Stimulated activated naive CD4-positive, alpha-beta T cell (primary cell): ENCODE results near the gene ASTN2.
"Not testable (repeated sequence)": the region's sequence is repeated elsewhere in the genome, so short reads cannot be mapped to it uniquely, and the experiment has no call there.

Experiments
- DNase-seq, 6 experiments: peaks; one replicate each; lab custom pipeline; 2025; lab: John Stamatoyannopoulos, UW

The ASTN2 gene

DNA sequence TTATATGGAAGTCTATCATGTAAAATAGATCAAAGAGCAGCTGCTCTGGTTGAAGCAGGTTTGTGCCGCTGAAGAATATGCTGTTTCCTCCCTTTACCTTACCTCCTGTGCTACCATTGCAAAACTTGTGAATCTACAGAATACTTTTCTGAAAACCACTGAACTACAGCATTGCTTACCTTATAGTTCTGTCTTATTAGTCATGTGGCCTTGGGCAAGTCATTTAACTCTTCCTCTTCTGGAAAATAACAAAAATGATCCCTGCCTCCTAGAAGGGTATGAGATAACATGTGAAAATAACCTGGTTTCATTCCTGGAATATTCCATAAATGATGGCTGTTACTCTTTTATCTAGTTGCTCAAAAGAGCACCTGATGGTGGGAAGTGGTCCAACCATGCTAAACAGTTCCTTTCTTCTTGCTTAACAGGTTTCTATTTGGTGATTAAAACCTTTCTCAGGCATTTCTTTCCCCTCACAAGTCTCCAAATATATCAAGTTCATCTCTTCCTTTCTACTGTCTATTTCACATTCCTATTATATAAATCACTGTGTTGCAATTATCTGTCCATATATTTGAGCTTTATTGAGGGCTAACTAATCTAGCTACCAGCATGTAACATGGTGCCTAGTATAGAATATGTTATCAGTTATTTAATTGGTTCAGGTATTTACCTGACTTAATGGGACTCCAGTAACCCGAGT, 712.8 kb downstream of the ASTN2 start:
- DNase-seq: no peak

GRCh38 chr9:116700882-116701865, 713.7 kb downstream of the ASTN2 start:
- DNase-seq: no peak

DNA sequence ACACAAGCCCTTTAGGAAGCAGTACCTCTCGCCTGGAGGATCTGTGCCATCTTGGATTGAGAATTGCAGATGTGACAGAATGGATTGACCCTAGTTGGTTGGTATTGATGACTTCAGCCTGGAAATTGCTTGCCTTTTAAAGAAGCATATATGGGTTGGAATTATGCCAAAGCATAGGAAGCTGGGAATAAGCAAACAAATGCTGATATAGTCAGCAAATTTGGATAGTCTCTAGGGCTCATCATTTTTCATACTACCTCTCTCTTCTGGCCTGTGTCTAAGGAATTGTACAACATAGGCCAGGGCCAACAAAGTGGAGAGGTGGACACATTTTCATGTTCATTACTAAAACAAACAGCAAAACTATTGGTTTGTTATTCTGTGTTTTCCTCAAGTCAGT, 714.6 kb downstream of the ASTN2 start:
- no peak for DNase-seq

GRCh38 chr9:116697887-116698286, 717.0 kb downstream of the ASTN2 start:
- DNase-seq: no peak

DNA sequence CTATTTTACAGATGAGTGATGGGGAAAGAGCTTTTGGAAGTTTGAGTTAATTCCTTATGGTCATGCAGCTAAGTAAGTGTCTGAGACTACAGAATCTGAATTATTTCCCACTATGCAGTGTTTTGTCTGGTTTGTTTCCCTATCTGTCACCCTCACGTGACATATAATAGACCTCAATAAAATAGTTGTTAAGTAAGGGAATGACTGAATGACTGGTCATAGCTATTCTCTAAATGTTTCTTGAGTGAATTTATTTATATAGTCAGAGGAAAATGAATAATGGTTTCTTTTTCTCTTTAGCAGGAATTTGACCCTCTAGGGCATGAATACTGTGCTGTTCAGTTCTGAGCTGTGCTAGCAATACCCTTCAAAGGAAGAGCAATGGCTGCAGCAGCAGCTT, 717.5 kb downstream of the ASTN2 start:
- DNase-seq: no peak

- no peak for DNase-seq
Observed at GRCh38 chr9:116695438-116695837, 719.4 kb downstream of the ASTN2 start.

GRCh38 chr9:116694785-116695291, 720.0 kb downstream of the ASTN2 start:
- DNase-seq: no peak

- no peak for DNase-seq
Observed at GRCh38 chr9:116693233-116693731, 721.6 kb downstream of the ASTN2 start.

- DNase-seq: no peak
Observed at GRCh38 chr9:116692616-116693015, 722.2 kb downstream of the ASTN2 start.

DNA sequence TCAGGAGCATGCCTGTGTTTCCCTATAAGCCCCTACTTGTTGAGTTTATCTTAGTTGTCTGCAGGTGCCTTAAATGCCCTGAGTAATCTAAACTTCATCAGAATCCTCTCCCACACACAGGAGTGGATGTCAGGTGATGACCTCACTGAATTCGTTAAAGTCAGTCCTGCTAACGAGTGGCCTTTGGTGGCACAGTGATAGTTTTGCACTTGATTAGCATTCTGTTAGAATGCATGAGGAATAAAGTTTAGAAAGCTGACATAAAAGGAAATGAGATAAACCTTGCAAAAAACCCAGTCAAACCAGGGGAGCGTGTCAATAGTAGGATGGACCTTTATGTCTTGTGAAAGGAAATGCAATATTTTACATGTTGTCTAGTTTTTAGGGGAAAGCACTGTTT, 723.2 kb downstream of the ASTN2 start:
- no peak for DNase-seq

- not testable (repeated sequence) for DNase-seq
Observed at GRCh38 chr9:116690805-116691204, 724.1 kb downstream of the ASTN2 start.

GRCh38 chr9:116689486-116690032, 725.3 kb downstream of the ASTN2 start:
- DNase-seq: no peak

- no peak for DNase-seq
Observed at GRCh38 chr9:116688806-116689485, 725.9 kb downstream of the ASTN2 start.

DNA sequence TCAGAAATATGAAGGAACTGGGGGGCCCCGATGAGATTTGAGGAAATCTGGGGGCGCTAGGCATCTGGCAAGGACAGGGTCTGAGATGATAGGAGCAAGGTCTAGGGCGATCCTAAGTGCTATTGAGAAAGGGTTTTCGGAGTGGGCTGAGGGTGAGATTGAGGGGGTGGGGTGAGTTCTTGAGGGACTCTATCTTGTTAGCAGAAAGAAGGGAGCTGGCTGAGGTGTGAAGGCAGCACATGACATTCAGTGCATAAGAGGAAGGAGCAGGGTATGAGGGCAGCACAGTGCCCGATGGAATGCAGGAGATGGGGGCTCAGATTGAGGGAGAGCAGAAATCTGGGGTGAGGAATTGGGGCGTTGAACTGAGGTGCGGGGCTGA, 727.1 kb downstream of the ASTN2 start:
- DNase-seq: no peak

- peak; percentile 81 to 96 (median 87) for DNase-seq
Observed at GRCh38 chr9:116687074-116687753, 727.6 kb downstream of the ASTN2 start, which contains the start of gene TRIM32. TRIM32 (plus strand) TSS chr9:116687305; CDS start chr9:116697743, 10,438 bp downstream.

DNA sequence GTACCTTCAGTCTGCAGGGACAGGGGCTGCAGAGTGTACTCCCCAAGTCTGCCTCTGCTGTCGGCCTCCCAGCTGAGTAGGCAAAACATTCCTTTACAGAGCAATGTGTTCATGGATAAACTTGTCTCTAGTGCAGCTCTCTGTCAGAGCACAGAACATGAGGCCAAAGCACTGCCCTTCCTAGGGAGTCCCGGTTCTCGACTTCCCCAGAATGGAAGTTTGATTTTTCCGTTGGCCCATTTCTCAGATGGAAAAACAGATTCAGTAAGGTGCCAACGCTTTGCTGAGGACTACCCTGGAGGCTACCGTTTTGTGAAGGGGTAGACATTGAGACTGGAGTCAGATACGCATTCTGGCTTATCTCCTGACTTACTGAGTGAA, 728.2 kb downstream of the ASTN2 start:
- no peak for DNase-seq

GRCh38 chr9:116686135-116686534, 728.7 kb downstream of the ASTN2 start:
- DNase-seq: no peak

DNA sequence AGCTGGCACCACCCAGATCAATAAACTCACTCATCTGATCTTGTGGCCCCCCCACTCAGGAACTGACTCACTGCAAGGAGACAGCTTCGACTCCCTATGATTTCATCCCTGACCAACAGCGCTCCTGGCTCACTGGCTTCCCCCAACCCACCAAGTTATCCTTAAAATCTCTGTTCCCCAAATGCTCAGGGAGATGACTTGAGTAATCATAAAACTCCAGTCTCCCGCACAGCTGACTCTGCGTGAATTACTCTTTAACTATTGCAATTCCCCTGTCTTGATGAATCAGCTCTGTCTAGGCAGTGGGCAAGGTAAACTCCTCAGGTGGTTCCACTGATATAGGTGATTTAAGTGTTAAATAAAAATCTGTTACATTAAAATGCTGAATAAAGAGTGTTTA, 729.7 kb downstream of the ASTN2 start:
- no peak for DNase-seq

GRCh38 chr9:116683535-116683934, 731.3 kb downstream of the ASTN2 start:
- no peak for DNase-seq

GRCh38 chr9:116674210-116674980, 740.5 kb downstream of the ASTN2 start:
- no peak for DNase-seq
